ENCODE measurements around the gene ANO4.

The ANO4 gene

DNA sequence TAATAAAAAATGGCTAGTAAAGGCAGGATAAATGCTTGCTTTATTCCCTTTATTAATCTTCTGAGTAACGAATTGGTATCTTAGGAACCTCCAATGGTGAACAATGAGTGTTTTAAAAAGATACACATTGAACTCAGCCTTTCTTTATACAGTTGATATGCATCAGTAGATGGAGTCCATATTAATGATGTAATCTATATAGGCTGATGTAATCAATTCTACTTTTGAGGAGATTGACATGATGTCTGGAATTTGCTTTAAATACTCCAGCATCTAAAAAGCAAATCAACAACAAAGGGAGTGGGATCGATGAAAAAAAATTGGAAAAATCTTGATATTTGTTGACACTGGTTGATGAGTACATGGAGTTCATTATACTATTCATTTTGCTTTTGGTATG, 106.2 kb downstream of the ANO4 start:
- TF ChIP-seq EZH2 (optimal IDR thresholded peaks at IDR 0.05; ENCODE audit: low read depth, low read length) (no peak), EZH2phosphoT487 (IDR thresholded peaks at IDR 0.05; ENCODE audit: low read length) (no peak), CTCF (IDR thresholded peaks at IDR 0.05; ENCODE audit: low read length) (no peak)
- Histone ChIP-seq H3K36me3 (replicated peaks; ENCODE audit: insufficient read depth, low read length) (no peaks in the 10 kb centered on the region), H3F3A (ENCODE audit: insufficient read depth, low read length) (no peaks in the 10 kb centered on the region), H3K9me2 (replicated peaks; ENCODE audit: insufficient read depth, low read length) (no peaks in the 10 kb centered on the region), H3K9ac (ENCODE audit: low read length) (no peak overlapping the region), H2AFZ (ENCODE audit: low read length) (no peak overlapping the region), H3K4me3 (ENCODE audit: low read length) (no peak overlapping the region), H4K20me1 (ENCODE audit: insufficient read depth, low read length) (no peaks in the 10 kb centered on the region), H3K27me3 (replicated peaks; ENCODE audit: insufficient read depth, low read length) (no peaks in the 10 kb centered on the region), H3K4me2 (ENCODE audit: low read depth, low read length) (no peak overlapping the region), H3K79me2 (ENCODE audit: low read length) (no peaks in the 10 kb centered on the region), H3K27ac (ENCODE audit: low read length) (no peak overlapping the region), H3K9me3 (replicated peaks; ENCODE audit: insufficient read depth, low read length) (no peaks in the 10 kb centered on the region), H3K4me1 (ENCODE audit: low read length) (no peaks in the 10 kb centered on the region)
- no peak for DNase-seq

GRCh38 chr12:100901266-100901665, 106.7 kb downstream of the ANO4 start:
- no peaks in the 10 kb centered on the region for H4K20me1 ChIP-seq (ENCODE audit: insufficient read depth, low read length)
- no peaks in the 10 kb centered on the region for H3K36me3 ChIP-seq (replicated peaks; ENCODE audit: insufficient read depth, low read length)
- no peak overlapping the region for H3K4me2 ChIP-seq (ENCODE audit: low read depth, low read length)
- no peak overlapping the region for H2AFZ ChIP-seq (ENCODE audit: low read length)
- H3K9me2 ChIP-seq (replicated peaks; ENCODE audit: insufficient read depth, low read length) = no peaks in the 10 kb centered on the region
- H3F3A ChIP-seq (ENCODE audit: insufficient read depth, low read length) = no peaks in the 10 kb centered on the region
- TF ChIP-seq EZH2phosphoT487 (IDR thresholded peaks at IDR 0.05; ENCODE audit: low read length) (no peak), CTCF (IDR thresholded peaks at IDR 0.05; ENCODE audit: low read length) (no peak), EZH2 (optimal IDR thresholded peaks at IDR 0.05; ENCODE audit: low read depth, low read length) (no peak)
- no peaks in the 10 kb centered on the region for H3K9me3 ChIP-seq (replicated peaks; ENCODE audit: insufficient read depth, low read length)
- no peaks in the 10 kb centered on the region for H3K79me2 ChIP-seq (ENCODE audit: low read length)
- H3K9ac ChIP-seq (ENCODE audit: low read length) = no peak overlapping the region
- H3K27me3 ChIP-seq (replicated peaks; ENCODE audit: insufficient read depth, low read length) = no peaks in the 10 kb centered on the region
- H3K4me1 ChIP-seq (ENCODE audit: low read length) = no peaks in the 10 kb centered on the region
- no peak overlapping the region for H3K4me3 ChIP-seq (ENCODE audit: low read length)
- no peak for DNase-seq
- no peak overlapping the region for H3K27ac ChIP-seq (ENCODE audit: low read length)

- no peaks in the 10 kb centered on the region for H3K4me1 ChIP-seq (ENCODE audit: low read length)
- no peak for DNase-seq
- H3K9me2 ChIP-seq (replicated peaks; ENCODE audit: insufficient read depth, low read length) = no peaks in the 10 kb centered on the region
- TF ChIP-seq CTCF (IDR thresholded peaks at IDR 0.05; ENCODE audit: low read length) = no peak
- TF ChIP-seq EZH2 (optimal IDR thresholded peaks at IDR 0.05; ENCODE audit: low read depth, low read length) = no peak
- TF ChIP-seq EZH2phosphoT487 (IDR thresholded peaks at IDR 0.05; ENCODE audit: low read length) = no peak
- H3F3A ChIP-seq (ENCODE audit: insufficient read depth, low read length) = no peaks in the 10 kb centered on the region
- H3K4me3 ChIP-seq (ENCODE audit: low read length) = no peak overlapping the region
- H4K20me1 ChIP-seq (ENCODE audit: insufficient read depth, low read length) = no peaks in the 10 kb centered on the region
- no peaks in the 10 kb centered on the region for H3K9me3 ChIP-seq (replicated peaks; ENCODE audit: insufficient read depth, low read length)
- no peaks in the 10 kb centered on the region for H3K79me2 ChIP-seq (ENCODE audit: low read length)
- H3K27ac ChIP-seq (ENCODE audit: low read length) = no peak overlapping the region
- no peaks in the 10 kb centered on the region for H3K36me3 ChIP-seq (replicated peaks; ENCODE audit: insufficient read depth, low read length)
- no peak overlapping the region for H2AFZ ChIP-seq (ENCODE audit: low read length)
- no peak overlapping the region for H3K9ac ChIP-seq (ENCODE audit: low read length)
- H3K27me3 ChIP-seq (replicated peaks; ENCODE audit: insufficient read depth, low read length) = no peaks in the 10 kb centered on the region
- H3K4me2 ChIP-seq (ENCODE audit: low read depth, low read length) = no peak overlapping the region
These were observed 109.7 kb downstream of the ANO4 start for GRCh38 chr12:100904270-100904669.
